ENCODE measurements around the gene C22orf31.

C22orf31 gene

GRCh38 chr22:29049655-29050263 lies 11.9 kb downstream of the C22orf31 start:
- Histone ChIP-seq H3K36me3 (ENCODE audit: control insufficient read depth, insufficient read depth, low read length) (no peaks in the 10 kb centered on the region), H3K4me3 (replicated peaks; ENCODE audit: low read depth, low read length) (no peak overlapping the region), H3K27me3 (replicated peaks; ENCODE audit: control insufficient read depth, insufficient read depth, low read length) (peaks cover 1% of the 10 kb centered on the region; the same call in 1 of the 2 replicates)
- TF ChIP-seq CTCF (IDR thresholded peaks at IDR 0.05; ENCODE audit: insufficient read depth, low read length, poor library complexity, severe bottlenecking): no peak
- no peak for DNase-seq (ENCODE audit: extremely low read depth, insufficient read length)

- H3K36me3 ChIP-seq (ENCODE audit: control insufficient read depth, insufficient read depth, low read length): no peaks in the 10 kb centered on the region
- no peak for DNase-seq (ENCODE audit: extremely low read depth, insufficient read length)
- no peak overlapping the region for H3K4me3 ChIP-seq (replicated peaks; ENCODE audit: low read depth, low read length)
- peaks cover under 1% of the 10 kb centered on the region; the same call in 1 of the 2 replicates for H3K27me3 ChIP-seq (replicated peaks; ENCODE audit: control insufficient read depth, insufficient read depth, low read length)
- no peak for TF ChIP-seq CTCF (IDR thresholded peaks at IDR 0.05; ENCODE audit: insufficient read depth, low read length, poor library complexity, severe bottlenecking)
Observed at GRCh38 chr22:29048822-29049654, 12.6 kb downstream of the C22orf31 start.

- no peak for DNase-seq (ENCODE audit: extremely low read depth, insufficient read length)
- no peak overlapping the region for H3K4me3 ChIP-seq (replicated peaks; ENCODE audit: low read depth, low read length)
- H3K36me3 ChIP-seq (ENCODE audit: control insufficient read depth, insufficient read depth, low read length): no peaks in the 10 kb centered on the region
- TF ChIP-seq CTCF (IDR thresholded peaks at IDR 0.05; ENCODE audit: insufficient read depth, low read length, poor library complexity, severe bottlenecking): no peak
- H3K27me3 ChIP-seq (replicated peaks; ENCODE audit: control insufficient read depth, insufficient read depth, low read length): no peaks in the 10 kb centered on the region; the same call in 1 of the 2 replicates
Observed at GRCh38 chr22:29044657-29045176, 16.9 kb downstream of the C22orf31 start.

GRCh38 chr22:29043906-29044575 lies 17.6 kb downstream of the C22orf31 start:
- no peaks in the 10 kb centered on the region for H3K36me3 ChIP-seq (ENCODE audit: control insufficient read depth, insufficient read depth, low read length)
- H3K27me3 ChIP-seq (replicated peaks; ENCODE audit: control insufficient read depth, insufficient read depth, low read length): no peaks in the 10 kb centered on the region; the same call in 1 of the 2 replicates
- TF ChIP-seq CTCF (IDR thresholded peaks at IDR 0.05; ENCODE audit: insufficient read depth, low read length, poor library complexity, severe bottlenecking): no peak
- H3K4me3 ChIP-seq (replicated peaks; ENCODE audit: low read depth, low read length): no peak overlapping the region
- DNase-seq (ENCODE audit: extremely low read depth, insufficient read length): no peak

GRCh38 chr22:29041408-29041807 lies 20.2 kb downstream of the C22orf31 start:
- H3K36me3 ChIP-seq (ENCODE audit: control insufficient read depth, insufficient read depth, low read length): no peaks in the 10 kb centered on the region
- DNase-seq (ENCODE audit: extremely low read depth, insufficient read length): no peak

More at GRCh38 chr22:29041408-29041807, 20.2 kb downstream of the C22orf31 start:
- TF ChIP-seq CTCF (IDR thresholded peaks at IDR 0.05; ENCODE audit: insufficient read depth, low read length, poor library complexity, severe bottlenecking): no peak
- Histone ChIP-seq H3K4me3 (replicated peaks; ENCODE audit: low read depth, low read length) (no peak overlapping the region), H3K27me3 (replicated peaks; ENCODE audit: control insufficient read depth, insufficient read depth, low read length) (no peaks in the 10 kb centered on the region; the same call in none of the 2 replicates)
